ENCODE data around the gene CREB5.

Gene CREB5

GRCh38 chr7:28408105-28408959 lies 4.0 kb upstream of the CREB5 start:
- no peak for DNase-seq

GRCh38 chr7:28408960-28409715 lies 3.2 kb upstream of the CREB5 start:
- DNase-seq, result peak; percentile 84

GRCh38 chr7:28409716-28410627 lies 2.3 kb upstream of the CREB5 start:
- no peak for DNase-seq

GRCh38 chr7:28410628-28411531 lies 1.4 kb upstream of the CREB5 start:
- peak; percentile 17 for DNase-seq

GRCh38 chr7:28413011-28413410 lies 693 bp downstream of the CREB5 start:
- DNase-seq, result no peak

- DNase-seq, result no peak
Measured at GRCh38 chr7:28414453-28414852, 2.1 kb downstream of the CREB5 start.

GRCh38 chr7:28417321-28417940 lies 5.1 kb downstream of the CREB5 start:
- DNase-seq, result no peak

GRCh38 chr7:28418311-28418710 lies 6.0 kb downstream of the CREB5 start:
- DNase-seq, result no peak

- DNase-seq, result no peak
Measured at GRCh38 chr7:28418966-28419365, 6.6 kb downstream of the CREB5 start.

GRCh38 chr7:28419716-28420115 lies 7.4 kb downstream of the CREB5 start:
- no peak for DNase-seq

- DNase-seq, result no peak
Measured at GRCh38 chr7:28423112-28423511, 10.8 kb downstream of the CREB5 start.

GRCh38 chr7:28423918-28424514 lies 11.7 kb downstream of the CREB5 start:
- no peak for DNase-seq

GRCh38 chr7:28425496-28425895 lies 13.2 kb downstream of the CREB5 start:
- no peak for DNase-seq

GRCh38 chr7:28427236-28427635 lies 14.9 kb downstream of the CREB5 start:
- DNase-seq, result no peak

- DNase-seq, result no peak
Measured at GRCh38 chr7:28430616-28431015, 18.3 kb downstream of the CREB5 start.

GRCh38 chr7:28432105-28432504 lies 19.8 kb downstream of the CREB5 start:
- DNase-seq, result no peak

GRCh38 chr7:28433039-28433438 lies 20.7 kb downstream of the CREB5 start:
- no peak for DNase-seq

GRCh38 chr7:28433699-28434219 lies 21.4 kb downstream of the CREB5 start:
- DNase-seq, result no peak

GRCh38 chr7:28434510-28434909 lies 22.2 kb downstream of the CREB5 start:
- no peak for DNase-seq

- DNase-seq, result no peak
Measured at GRCh38 chr7:28435152-28435551, 22.8 kb downstream of the CREB5 start.
